Progenitor cell of endocrine pancreas (in vitro differentiated cells): ENCODE data around the gene EMP1. TPM values are rescaled to one million over a fixed set of nuclear protein-coding genes. Genes with fewer than 3 reads are reported as not detected.

Source experiments
- DNase-seq: peaks from one replicate; pipeline ENCODE4 v3.0.0; 2021; ENCODE audit warnings: low spot score; ENCODE audit not compliant: unreplicated experiment
- H3K27ac Mint-ChIP-seq: 2 replicates; pipeline ENCODE4 v1.8.0; 2021; ENCODE audit warnings: mild to moderate bottlenecking, moderate library complexity, mixed read lengths
- H3K27me3 Mint-ChIP-seq: 2 replicates; pipeline ENCODE4 v1.8.0; 2021; ENCODE audit warnings: mixed read lengths
- H3K36me3 Mint-ChIP-seq: 2 replicates; pipeline ENCODE4 v1.8.0; 2022; ENCODE audit warnings: mixed read lengths; ENCODE audit not compliant: insufficient read depth
- H3K4me1 Mint-ChIP-seq: 2 replicates; pipeline ENCODE4 v1.8.0; 2021; ENCODE audit warnings: low read depth, mixed read lengths
- H3K4me3 Mint-ChIP-seq: 2 replicates; pipeline ENCODE4 v1.8.0; 2021; ENCODE audit warnings: low read depth, mild to moderate bottlenecking, moderate library complexity, mixed read lengths
- H3K9me3 Mint-ChIP-seq: 2 replicates; pipeline ENCODE4 v1.8.0; 2021; ENCODE audit warnings: low read depth, mixed read lengths
- long read RNA-seq: library from polyadenylated mRNA; unstranded; transcript quantifications from one replicate; pipeline ENCODE4 v2.0.0, GENCODE V29; 2020
- total RNA-seq: library from RNA; stranded (reverse); gene quantifications from 2 replicates; pipeline ENCODE4 v1.2.1, GENCODE V29; 2021
- TF ChIP-seq, protein P1 (sequence below): fragments of 200-600 bp; sonication (generic); IDR thresholded peaks from one replicate; pipeline ENCODE4 v1.5.0; 2021; ENCODE audit warnings: antibody characterized with exemption, mild to moderate bottlenecking; ENCODE audit not compliant: unreplicated experiment

The EMP1 gene, protein sequence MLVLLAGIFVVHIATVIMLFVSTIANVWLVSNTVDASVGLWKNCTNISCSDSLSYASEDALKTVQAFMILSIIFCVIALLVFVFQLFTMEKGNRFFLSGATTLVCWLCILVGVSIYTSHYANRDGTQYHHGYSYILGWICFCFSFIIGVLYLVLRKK
- 0.31 and 0.47 TPM in 2 replicates for total RNA-seq
- long read RNA-seq: 0 reads

DNA sequence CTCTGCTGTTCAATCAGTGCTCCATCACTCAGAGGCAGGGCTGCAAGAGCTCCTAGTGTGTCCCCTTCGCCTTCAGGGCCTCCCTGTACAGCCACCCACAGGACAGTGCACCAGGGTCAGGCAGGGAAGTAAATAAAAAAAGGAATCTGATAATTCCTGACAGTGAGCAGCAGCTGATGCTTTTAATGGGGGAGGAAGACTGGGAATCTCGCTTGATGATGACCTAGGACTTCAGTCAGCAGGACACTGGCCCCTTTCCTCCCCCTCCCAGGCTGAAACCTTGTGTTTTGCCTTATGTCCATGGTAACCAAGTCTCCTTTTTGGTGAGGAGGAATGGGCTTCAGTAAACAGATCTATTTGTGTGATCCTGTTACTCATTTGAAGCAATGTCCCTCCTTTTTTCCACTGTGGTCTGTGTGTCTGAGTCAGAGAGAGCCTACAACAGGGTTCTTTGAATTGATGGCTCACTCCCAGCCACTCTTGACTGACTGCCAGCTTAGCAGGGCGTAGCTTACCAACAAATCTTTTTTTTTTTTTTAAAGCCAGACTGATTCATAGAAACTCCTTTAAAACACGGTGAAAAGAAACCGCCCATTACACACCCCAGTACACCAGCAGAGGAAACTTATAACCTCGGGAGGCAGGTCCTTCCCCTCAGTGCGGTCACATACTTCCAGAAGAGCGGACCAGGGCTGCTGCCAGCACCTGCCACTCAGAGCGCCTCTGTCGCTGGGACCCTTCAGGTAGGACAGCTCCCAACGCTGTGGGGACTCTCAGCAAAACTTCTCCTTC is at the start of gene EMP1:
Gene EMP1 (plus strand): TSS at position 597 of the 792 bp plus-strand sequence. CDS start 14,785 bp downstream, outside the sequence.
- no peak within 1 kb of the TSS for H3K4me3 Mint-ChIP-seq
- peaks cover 12% of the 10 kb centered on the region for H3K4me1 Mint-ChIP-seq
- peaks cover 59% of the 10 kb centered on the region for H3K27me3 Mint-ChIP-seq
- no peaks in the 10 kb centered on the region for H3K9me3 Mint-ChIP-seq
- TF ChIP-seq, protein P1, sequence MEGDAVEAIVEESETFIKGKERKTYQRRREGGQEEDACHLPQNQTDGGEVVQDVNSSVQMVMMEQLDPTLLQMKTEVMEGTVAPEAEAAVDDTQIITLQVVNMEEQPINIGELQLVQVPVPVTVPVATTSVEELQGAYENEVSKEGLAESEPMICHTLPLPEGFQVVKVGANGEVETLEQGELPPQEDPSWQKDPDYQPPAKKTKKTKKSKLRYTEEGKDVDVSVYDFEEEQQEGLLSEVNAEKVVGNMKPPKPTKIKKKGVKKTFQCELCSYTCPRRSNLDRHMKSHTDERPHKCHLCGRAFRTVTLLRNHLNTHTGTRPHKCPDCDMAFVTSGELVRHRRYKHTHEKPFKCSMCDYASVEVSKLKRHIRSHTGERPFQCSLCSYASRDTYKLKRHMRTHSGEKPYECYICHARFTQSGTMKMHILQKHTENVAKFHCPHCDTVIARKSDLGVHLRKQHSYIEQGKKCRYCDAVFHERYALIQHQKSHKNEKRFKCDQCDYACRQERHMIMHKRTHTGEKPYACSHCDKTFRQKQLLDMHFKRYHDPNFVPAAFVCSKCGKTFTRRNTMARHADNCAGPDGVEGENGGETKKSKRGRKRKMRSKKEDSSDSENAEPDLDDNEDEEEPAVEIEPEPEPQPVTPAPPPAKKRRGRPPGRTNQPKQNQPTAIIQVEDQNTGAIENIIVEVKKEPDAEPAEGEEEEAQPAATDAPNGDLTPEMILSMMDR: no peak
- DNase-seq: no peak
- H3K27ac Mint-ChIP-seq: peak within 1 kb of the TSS; percentile 18
- H3K36me3 Mint-ChIP-seq: no peaks in the 10 kb centered on the region

DNA sequence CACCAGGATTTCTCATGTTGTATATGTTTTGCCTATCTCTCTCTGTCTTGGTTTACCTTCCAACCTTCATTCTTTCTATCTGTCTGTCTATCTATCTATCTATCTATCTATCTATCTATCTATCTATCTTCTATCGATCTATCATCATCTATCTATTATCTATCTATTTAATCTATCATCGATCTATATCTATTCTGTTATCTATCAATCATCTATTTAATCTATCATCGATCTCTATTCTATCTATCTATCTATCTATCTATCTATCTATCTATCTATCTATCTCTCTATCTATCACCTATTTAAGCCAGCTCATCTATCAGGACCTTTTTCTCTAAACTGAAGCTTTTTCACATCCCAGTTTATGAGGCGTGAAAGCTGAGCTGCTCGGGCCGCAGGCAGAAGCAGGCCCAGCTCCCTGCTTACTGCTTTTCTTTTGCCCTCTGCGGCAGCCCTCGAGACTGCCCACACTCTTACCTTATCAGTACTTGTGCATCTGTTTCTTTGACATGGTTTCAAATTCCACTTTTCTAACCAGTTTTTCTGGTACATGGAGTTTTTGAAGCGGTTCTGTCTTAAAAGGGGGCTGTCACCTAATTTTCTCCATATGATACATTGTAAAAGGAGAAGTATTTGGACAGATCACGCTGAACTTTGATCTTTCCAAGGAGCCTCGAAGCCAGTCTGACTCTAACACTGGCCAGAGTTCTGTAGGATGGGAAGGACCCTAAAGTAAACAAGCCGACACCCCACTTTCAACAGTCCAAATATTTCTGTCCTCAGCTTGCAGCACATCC is 48.6 kb upstream of the EMP1 start:
- peaks cover 67% of the 10 kb centered on the region for H3K27me3 Mint-ChIP-seq
- no peaks in the 10 kb centered on the region for H3K36me3 Mint-ChIP-seq
- TF ChIP-seq, protein P1: no peak
- no peak overlapping the region for H3K4me3 Mint-ChIP-seq
- H3K4me1 Mint-ChIP-seq: peaks cover 21% of the 10 kb centered on the region
- DNase-seq: no peak
- no peak overlapping the region for H3K27ac Mint-ChIP-seq
- no peaks in the 10 kb centered on the region for H3K9me3 Mint-ChIP-seq

DNA sequence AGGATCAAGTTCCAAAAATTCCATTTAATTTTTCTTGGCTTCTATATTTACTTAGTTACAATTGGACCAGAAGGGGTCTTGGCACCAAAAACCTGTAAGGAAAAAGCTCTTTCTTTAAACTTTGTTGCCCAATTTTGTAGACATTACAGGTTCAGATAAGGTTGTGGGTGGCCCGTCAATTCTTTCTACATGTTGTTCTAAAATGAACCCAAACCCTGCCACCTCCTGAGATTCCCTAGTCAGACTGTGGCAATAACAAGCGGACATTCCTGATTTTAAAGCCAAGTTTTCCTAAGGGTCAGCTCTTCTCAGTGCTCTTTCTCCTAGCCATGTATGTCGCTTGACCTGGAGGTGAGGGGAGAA is 48.1 kb upstream of the EMP1 start:
- Mint-ChIP-seq H3K4me3 (no peak overlapping the region), H3K36me3 (no peaks in the 10 kb centered on the region), H3K27ac (no peak overlapping the region), H3K4me1 (peaks cover 21% of the 10 kb centered on the region), H3K9me3 (no peaks in the 10 kb centered on the region), H3K27me3 (peaks cover 73% of the 10 kb centered on the region)
- TF ChIP-seq, protein P1: no peak
- DNase-seq: no peak

DNA sequence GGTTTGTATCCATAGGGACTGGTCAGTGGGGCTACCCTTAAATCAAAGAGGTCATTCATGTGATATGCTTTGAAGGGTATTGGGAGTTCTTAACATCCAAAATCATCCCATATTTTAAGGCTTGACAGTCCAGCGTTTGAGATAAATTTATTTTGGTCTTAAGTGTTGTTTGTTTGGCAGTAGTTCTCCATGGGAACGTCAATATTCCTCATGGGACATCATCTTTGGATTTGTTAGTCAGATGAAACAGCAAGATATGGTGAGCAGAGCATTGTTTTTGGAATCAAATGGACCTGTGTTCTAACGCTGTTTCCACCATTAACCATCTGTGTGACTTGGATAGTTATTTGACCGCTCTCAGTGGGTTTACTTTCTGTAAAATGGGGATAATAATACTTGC is 47.1 kb upstream of the EMP1 start:
- no peak for DNase-seq
- H3K4me3 Mint-ChIP-seq: no peak overlapping the region
- no peaks in the 10 kb centered on the region for H3K9me3 Mint-ChIP-seq
- H3K27me3 Mint-ChIP-seq: peaks cover 82% of the 10 kb centered on the region
- H3K4me1 Mint-ChIP-seq: peaks cover 19% of the 10 kb centered on the region
- TF ChIP-seq, protein P1: no peak
- H3K27ac Mint-ChIP-seq: no peak overlapping the region
- H3K36me3 Mint-ChIP-seq: no peaks in the 10 kb centered on the region

DNA sequence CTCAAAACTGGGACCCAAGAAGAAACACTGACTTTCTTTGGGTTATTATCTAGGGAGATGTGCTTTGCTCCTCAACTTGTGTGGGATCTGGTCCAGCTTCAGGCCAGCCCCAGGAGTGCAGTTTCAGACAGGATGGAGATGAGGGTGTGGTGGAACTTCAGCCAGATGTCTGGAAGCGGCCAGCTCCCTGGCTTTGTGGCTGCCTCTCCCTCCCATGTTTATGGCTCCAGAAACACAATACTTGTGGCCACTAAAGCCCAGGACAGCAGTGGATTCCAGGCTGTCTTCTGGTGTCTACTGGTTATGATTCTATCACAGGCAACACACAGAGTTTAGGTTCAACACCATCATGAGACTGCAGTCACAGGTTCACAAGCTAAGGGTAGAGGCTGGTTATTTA is 44.2 kb upstream of the EMP1 start:
- no peak for DNase-seq
- TF ChIP-seq, protein P1: no peak
- Mint-ChIP-seq H3K4me3 (no peak overlapping the region), H3K4me1 (peaks cover 8% of the 10 kb centered on the region), H3K36me3 (no peaks in the 10 kb centered on the region), H3K27ac (no peak overlapping the region), H3K27me3 (peaks cover 83% of the 10 kb centered on the region), H3K9me3 (peaks cover 4% of the 10 kb centered on the region)
